Right lobe of liver (tissue), 4 donors: Measurements from ENCODE around the gene CYP11A1.

ENCODE experiments used
- CTCF ChIP-seq, 4 donors: fragments of 200-600 bp in 3 of 4; fragments of 450-650 bp in 1 of 4; IDR thresholded peaks; one replicate each; pipeline versions ENCODE4 v1.5.1 to v1.8.0; 2016 to 2022; ENCODE audit warnings: antibody characterized with exemption in 4 of 4, mild to moderate bottlenecking in 2 of 4
- POLR2A ChIP-seq: fragments of 450-650 bp; IDR thresholded peaks from one replicate; pipeline ENCODE4 v1.6.1; 2017; ENCODE audit warnings: antibody characterized with exemption, mild to moderate bottlenecking
- donor health status: DM: no; HTN: no; CAD: no.
- donor health status: DM: no; HTN: no; CAD: no.
- donor health status: DM: no; HTN: yes; CAD: no.

- no peak for TF ChIP-seq CTCF (IDR thresholded peaks at IDR 0.05)
- TF ChIP-seq POLR2A = no peak
Observed at GRCh38 chr15:74408385-74408784, 40.9 kb upstream of the CYP11A1 start.
